ENCODE results near the gene RNF26.
A peak's percentile ranks its signal among the peaks of the same experiment; 100 is the strongest.

Gene RNF26

GRCh38 chr11:119334174-119334930, at the start of gene RNF26:
RNF26 (plus strand) TSS chr11:119334527; CDS start chr11:119335123, 596 bp downstream.
- DNase-seq (ENCODE audit: low spot score), result peak; percentile 99

GRCh38 chr11:119285431-119285830, 48.9 kb upstream of the RNF26 start:
- no peak for DNase-seq (ENCODE audit: low spot score)

- DNase-seq (ENCODE audit: low spot score), result no peak
Measured at GRCh38 chr11:119288219-119288618, 46.1 kb upstream of the RNF26 start.

- no peak for DNase-seq (ENCODE audit: low spot score)
Measured at GRCh38 chr11:119290894-119291497, 43.3 kb upstream of the RNF26 start.

GRCh38 chr11:119293461-119293860, 40.9 kb upstream of the RNF26 start:
- no peak for DNase-seq (ENCODE audit: low spot score)

- no peak for DNase-seq (ENCODE audit: low spot score)
Measured at GRCh38 chr11:119295178-119295577, 39.1 kb upstream of the RNF26 start.

GRCh38 chr11:119297938-119298337, 36.4 kb upstream of the RNF26 start:
- no peak for DNase-seq (ENCODE audit: low spot score)

GRCh38 chr11:119298726-119299125, 35.6 kb upstream of the RNF26 start:
- no peak for DNase-seq (ENCODE audit: low spot score)

- no peak for DNase-seq (ENCODE audit: low spot score)
Measured at GRCh38 chr11:119299416-119299815, 34.9 kb upstream of the RNF26 start.

- DNase-seq (ENCODE audit: low spot score), result no peak
Measured at GRCh38 chr11:119300198-119300964, 33.9 kb upstream of the RNF26 start.

GRCh38 chr11:119303227-119303718, 31.1 kb upstream of the RNF26 start:
- no peak for DNase-seq (ENCODE audit: low spot score)

GRCh38 chr11:119305556-119306372, 28.6 kb upstream of the RNF26 start:
- DNase-seq (ENCODE audit: low spot score), result no peak

GRCh38 chr11:119306373-119306890, 27.9 kb upstream of the RNF26 start:
- DNase-seq (ENCODE audit: low spot score), result no peak

GRCh38 chr11:119307219-119307618, 27.1 kb upstream of the RNF26 start:
- no peak for DNase-seq (ENCODE audit: low spot score)

- DNase-seq (ENCODE audit: low spot score), result no peak
Measured at GRCh38 chr11:119307974-119308373, 26.4 kb upstream of the RNF26 start.

- no peak for DNase-seq (ENCODE audit: low spot score)
Measured at GRCh38 chr11:119309411-119309810, 24.9 kb upstream of the RNF26 start.

- DNase-seq (ENCODE audit: low spot score), result no peak
Measured at GRCh38 chr11:119309953-119310681, 24.2 kb upstream of the RNF26 start.

GRCh38 chr11:119310682-119311052, 23.7 kb upstream of the RNF26 start:
- DNase-seq (ENCODE audit: low spot score), result no peak

GRCh38 chr11:119314726-119315125, 19.6 kb upstream of the RNF26 start:
- no peak for DNase-seq (ENCODE audit: low spot score)

GRCh38 chr11:119315131-119316015, 19.0 kb upstream of the RNF26 start:
- peak; percentile 84 for DNase-seq (ENCODE audit: low spot score)
